ENCODE measurements around the gene NANOGP8.
"Not testable (repeated sequence)": the region's sequence is repeated elsewhere in the genome, so short reads cannot be mapped to it uniquely, and the experiment has no call there.

NANOGP8 gene

DNA sequence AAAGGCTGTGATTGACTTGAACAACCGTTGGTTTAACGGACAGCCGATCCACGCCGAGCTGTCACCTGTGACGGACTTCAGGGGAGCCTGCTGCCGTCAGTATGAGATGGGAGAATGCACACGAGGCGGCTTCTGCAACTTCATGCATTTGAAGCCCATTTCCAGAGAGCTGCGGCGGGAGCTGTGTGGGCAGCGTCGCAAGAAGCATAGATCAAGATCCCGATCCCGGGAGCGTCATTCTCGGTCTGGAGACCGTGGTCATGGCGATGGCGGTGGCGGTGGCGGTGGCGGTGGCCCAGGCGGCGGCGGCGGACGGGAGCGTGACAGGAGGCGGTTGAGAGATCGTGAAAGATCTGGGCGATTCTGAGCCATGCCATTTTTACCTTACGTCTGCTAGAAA, 7.8 kb upstream of the NANOGP8 start:
- DNase-seq: no peak

GRCh38 chr15:35092311-35092710, 7.2 kb upstream of the NANOGP8 start:
- no peak for DNase-seq

DNA sequence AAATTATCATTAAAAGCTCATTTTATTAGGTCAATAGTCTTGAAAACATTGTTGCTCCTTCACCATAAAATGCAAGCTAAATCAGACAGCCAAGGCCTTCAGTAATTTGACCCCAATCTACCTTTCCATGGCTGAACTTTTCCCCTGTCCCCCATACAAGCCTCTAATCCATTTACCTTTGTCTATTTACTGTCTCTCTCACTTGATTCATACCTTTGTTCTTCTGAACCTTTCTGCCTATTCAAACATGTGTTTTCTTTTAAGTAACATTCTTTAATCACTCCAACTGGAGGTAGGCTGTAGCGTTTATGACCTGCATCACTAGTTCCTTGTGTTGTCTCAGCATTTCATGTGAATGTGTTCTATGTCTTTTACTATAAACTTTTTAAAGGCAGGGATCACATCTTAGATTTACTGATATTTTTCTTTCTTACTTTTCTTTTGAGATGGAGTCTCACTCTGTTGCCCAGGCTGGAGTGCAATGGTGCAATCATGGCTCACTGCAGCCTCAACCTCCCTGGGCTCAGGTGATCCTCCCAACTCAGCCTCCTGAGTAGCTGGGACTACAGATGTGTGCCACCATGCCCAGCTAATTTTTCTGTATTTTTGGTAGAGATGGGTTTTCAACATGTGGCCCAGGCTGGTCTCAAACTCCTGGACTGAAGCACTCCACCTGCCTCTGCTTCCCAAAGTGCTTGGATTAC, 5.2 kb upstream of the NANOGP8 start:
- DNase-seq: no peak

DNA sequence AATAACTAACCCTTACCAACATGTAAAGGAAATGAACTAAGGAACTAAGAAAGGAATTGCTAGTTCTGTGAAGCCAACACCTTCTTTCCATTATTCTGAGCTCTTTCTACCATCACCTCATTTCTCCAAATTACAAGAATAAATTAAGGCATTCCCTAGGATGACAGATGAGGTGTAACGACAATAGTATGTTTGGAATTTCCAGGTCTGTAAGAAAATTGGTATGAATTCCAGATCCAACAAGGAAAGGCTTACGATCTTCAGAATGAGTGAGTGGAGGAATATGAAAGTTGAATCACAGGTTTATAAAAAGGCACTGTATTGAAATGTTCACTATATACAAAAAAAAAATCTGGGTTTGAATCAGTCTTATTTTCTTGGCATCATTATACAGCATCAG, 4.5 kb upstream of the NANOGP8 start:
- peak; percentile 54 for DNase-seq

DNA sequence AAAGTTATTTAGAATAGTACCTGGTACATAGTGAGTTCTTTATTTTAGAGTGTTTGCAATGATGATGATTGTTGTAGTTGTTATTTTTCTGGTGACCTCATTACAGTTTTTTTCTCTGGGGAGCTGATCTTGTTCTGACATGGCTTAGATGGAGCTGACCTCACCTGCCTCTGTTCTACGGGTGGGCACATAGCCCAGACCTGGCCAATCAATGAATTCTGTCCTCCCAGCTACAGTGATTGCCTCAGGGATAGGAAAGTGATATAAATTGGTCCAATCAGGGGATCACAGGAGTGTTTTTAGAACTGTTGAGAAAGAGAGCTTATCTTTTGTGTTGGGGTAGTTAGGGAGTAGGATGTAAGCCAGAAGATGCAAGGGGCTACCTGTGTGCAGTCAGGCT, 3.2 kb upstream of the NANOGP8 start:
- DNase-seq: no peak

DNA sequence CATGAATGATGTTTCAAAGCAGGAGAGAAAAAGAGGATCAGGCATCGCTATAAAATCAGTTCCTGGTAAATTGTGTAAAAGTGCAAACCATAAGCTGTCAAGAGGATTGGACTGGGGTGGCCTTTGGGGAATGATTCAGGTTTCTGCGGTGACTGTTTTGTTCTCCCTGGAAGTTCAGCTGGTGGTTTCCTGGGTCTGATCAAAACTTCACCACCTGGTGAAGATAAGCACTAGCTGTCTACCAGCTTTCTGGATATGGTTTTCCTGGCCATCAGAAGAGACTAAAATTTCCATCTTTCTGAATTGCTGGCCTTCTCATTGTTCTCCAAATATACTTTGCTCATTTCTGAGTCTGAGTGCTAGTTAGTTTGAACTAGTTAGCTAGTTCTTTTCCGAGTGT, 2.7 kb upstream of the NANOGP8 start:
- no peak for DNase-seq

DNA sequence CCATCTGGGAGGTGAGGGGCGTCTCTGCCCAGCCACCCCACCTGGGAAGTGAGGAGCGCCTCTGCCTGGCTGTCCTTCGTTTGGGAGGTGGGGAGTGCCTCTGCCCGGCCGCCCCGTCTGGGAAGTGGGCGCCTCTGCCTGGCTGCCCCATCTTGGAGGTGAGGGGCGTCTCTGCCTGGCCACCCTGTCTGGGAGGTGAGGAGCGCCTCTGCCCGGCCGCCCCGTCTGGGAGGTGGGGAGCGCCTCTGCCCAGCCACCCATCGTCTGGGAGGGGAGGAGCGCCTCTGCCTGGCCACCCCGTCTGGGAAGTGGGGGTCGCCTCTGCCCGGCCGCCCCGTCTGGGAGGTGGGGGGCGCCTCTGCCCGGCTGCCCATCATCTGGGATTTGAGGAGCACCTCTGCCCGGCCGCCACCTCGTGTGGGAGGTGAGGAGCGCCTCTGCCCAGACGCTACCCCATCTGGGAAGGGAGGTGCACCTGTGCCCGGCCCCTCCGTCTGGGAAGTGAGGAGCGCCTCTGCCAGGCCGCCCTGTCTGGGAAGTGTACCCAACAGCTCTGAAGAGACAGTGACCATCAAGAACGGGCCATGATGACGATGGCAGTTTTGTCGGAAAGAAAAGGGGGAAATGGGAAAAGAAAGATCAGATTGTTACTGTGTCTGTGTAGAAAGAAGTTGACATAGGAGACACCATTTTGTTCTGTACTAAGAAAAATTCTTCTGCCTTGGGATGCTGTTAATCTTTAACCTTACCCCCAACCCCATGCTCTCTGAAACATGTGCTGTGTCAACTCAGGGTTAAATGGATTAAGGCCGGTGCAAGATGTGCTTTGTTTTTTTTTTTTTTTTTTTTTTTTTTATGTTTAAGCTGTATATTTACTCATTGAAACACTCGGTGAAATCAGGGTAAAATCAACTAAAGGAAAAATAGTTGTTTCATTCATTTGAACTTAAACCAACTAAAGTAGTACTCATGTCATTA, 2.4 kb downstream of the NANOGP8 start:
- DNase-seq: not testable (repeated sequence)

DNA sequence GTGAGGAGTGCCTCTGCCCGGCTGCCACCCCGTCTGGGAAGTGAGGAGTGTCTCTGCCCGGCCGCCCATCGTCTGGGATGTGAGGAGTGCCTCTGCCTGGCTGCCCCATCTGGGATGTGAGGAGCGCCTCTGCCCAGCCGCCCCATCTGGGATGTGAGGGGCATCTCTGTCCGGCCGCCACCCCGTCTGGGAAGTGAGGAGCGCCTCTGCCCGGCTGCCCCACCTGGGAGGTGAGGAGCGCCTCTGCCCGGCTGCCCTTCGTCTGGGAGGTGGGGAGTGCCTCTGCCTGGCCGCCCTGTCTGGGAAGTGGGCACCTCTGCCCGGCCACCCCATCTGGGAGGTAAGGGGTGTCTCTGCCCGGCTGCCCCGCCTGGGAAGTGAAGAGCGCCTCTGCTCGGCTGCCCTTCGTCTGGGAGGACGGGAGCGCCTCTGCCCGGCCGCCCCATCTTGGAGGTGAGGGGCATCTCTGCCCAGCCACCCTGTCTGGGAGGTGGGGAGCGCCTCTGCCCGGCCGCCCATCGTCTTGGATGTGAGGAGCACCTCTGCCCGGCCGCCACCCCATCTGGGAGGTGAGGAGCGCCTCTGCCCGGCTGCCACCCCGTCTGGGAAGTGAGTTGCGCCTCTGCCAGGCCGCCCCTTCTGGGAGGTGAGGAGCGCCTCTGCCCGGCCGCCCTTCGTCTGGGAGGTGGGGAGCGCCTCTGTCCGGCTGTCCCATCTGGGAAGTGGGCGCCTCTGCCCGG, 3.3 kb downstream of the NANOGP8 start:
- DNase-seq: not testable (repeated sequence)

GRCh38 chr15:35080226-35080625, 4.9 kb downstream of the NANOGP8 start:
- peak; percentile 7 for DNase-seq

DNA sequence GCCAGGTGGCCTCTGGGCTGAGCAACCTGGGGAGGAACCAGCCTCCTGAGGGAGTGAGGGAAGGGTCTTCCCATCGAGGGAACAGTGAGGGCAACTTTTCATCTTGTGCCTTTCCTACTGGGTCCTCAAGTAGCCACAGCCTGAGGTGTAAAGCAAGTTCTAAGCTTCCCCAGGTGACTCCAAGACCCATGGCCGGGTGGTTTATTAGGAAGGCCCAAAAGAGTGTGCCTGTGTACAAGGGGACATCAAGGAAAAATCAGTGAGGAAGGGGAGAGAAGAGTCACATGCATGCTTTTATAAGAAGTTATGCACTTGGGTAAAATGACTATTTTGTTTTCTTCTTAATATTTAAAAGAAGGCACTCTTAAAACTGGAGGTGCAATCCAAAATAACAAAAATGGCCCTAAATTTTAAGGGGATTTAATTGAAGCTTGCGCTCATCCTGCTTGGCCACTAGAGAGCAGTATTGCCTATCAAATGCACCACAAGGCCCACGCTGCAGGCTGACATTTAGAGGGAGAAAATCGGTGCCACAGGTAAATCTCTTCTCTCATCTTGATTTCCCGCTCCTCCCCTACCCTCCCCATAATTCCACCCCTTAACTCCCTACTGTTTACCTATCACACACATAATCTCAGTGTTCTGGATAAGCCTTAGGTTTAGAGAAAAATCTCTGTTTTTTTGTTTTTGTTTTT, 6.7 kb downstream of the NANOGP8 start:
- DNase-seq: peak; percentile 60

DNA sequence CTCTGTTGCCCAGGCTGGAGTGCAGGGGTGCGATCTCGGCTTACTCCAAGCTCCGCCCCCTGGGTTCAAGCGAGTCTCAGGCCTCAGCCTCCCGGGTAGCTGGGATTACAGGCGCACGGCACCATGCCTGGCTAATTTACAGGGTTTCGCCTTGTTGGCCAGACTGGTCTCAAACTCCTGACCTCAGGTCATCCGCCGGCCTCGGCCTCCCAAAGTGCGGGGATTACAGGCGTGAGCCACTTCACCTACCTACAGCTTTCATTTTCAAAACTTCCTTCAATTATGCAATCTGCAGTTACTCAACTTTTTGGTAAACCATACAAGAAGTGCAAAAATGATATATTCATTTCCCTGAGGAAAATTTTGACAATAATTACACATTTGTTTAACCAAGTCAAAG, 14.0 kb downstream of the NANOGP8 start:
- DNase-seq: no peak

DNA sequence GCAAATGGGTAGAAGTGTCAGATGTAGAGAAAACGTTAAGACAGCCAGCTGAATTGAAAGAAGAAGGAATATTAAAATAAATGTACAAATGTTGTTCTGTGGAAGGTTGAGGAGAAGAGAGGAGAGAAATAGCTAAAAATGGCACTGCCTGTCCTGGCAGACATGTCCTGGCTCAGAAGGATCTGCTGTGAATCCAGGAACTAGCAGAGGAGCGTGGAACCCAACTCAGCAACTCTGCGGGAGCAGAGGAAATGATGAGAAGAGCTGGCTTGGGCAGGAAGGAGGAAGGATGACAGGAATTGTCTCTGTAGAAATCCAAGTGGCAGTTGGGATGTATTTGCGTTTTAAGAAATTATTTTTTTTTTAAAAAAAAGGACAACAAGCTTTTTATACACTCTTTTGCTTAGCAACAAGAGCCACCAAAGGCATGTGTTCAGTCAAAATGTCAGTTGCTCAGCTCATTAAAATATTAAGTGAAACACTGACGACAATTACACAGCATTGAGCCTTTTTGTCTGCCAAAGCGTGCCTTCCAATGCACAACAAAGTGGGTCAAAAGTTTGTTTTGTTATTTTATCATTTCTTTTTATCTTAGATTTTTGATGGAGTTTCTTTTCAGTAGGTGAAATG, 16.1 kb downstream of the NANOGP8 start:
- no peak for DNase-seq

GRCh38 chr15:35067496-35068347, 17.4 kb downstream of the NANOGP8 start:
- DNase-seq: no peak

- no peak for DNase-seq
Measured at GRCh38 chr15:35066094-35066493, 19.0 kb downstream of the NANOGP8 start.

GRCh38 chr15:35064576-35065190, 20.4 kb downstream of the NANOGP8 start:
- no peak for DNase-seq

DNA sequence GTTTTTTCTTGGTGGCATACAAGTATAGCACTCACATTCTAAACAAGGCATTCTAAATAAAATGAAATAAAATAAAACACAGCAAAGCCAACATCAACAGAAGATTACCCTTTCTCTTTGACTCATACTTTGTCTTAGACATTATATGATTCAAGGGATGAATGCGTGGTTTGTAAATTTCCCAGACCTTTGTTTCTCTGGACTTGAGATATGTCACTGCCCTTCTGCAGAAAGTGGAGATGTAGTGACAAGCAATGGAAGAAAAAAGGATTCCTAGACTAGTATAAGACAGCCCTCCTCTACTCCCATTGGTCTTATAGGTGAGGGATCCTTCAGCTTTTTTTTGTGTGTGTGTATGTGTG, 22.4 kb downstream of the NANOGP8 start:
- DNase-seq: no peak

- DNase-seq: no peak
Measured at GRCh38 chr15:35061825-35062737, 23.0 kb downstream of the NANOGP8 start.

DNA sequence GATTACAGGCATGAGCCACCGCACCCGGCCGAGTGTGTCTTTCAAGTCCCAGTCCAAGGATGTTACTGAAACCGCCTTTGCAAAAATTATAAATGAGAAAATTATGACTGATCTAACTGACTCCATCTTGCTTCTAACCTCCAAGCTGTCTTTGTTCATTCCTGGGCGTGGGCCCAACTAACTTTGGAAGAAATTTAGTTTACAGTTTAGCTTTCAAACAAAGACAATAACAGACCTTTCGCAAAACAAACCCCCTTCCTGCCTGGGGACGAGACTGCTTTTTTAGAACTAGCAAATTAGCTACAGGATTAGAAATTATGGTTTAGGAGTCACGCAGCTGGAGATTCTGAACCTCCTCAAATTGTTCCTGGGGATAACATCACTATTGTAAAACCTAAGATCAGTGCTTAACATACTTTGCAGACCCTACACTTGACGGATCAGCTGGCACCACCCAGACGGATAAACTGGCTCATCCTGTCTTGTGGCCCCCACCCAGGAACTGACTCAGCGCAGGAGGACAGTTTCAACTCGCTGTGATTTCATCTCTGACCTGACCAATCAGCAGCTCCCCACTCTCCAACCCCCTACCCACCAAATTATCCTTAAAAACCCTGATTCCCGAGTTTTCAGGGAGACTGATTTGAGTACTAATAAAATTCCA, 23.8 kb downstream of the NANOGP8 start:
- peak; percentile 13 for DNase-seq

DNA sequence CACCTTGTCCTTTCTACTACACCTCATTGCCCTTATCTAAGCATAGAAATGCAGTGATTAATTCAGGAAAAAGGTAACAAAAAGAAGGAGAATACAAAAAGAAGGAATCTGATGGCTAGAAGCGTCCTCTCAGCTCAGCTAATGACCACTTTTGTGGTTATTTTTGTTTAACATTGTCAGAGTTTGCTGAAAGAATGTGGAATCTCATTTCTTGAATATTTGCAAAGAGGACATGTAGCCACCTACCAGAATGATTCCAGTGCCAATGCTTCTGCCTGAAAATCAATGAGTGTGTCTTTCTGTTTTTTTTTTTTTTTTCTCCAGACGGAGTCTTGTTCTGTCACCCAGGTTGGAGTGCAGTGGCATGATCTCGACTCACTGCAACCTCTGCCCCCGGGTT, 24.5 kb downstream of the NANOGP8 start:
- DNase-seq: peak; percentile 8

Data from fibroblast of skin of right biceps (primary cell).